ENCODE results near the gene RPS24.

DNA sequence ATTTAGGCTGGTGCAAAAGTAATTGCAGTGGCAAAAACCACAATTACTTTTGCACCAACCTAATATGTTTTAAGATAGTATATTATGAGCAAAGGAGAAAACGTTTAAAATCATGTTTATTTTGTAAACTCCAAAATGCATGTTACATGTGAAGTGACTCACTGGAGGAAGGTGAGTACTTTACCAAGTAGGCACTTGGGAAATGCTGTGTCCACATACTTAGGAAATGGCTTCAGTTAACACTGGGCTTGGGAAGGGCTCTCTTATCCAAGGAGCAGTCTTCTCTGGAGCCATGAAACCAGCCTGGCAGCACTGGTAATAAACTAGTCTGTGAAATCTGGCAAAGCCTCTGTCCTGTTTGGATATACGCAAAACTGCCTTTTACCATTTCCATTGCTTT is 4.4 kb downstream of the RPS24 start:
- TF ChIP-seq JUND (IDR thresholded peaks at IDR 0.05) = no peak
- no peak for TF ChIP-seq SP1 (IDR thresholded peaks at IDR 0.05)
